A549 (cell line): ENCODE results near the gene CELF4. TPM values are rescaled to one million over a fixed set of nuclear protein-coding genes. Genes with fewer than 3 reads are reported as not detected.

Source experiments
- ATAC-seq, 2 experiments: fragments of 200-7000 bp in 1 of 2; fragments of >200 bp in 1 of 2; cut with Nextera tagmentation in 1 of 2; cut with Tn5 transposase in 1 of 2; 3 replicates each; pipeline versions ENCODE4 v1.8.0 to v1.9.1; 2018 to 2020; ENCODE audit warnings: mild to moderate bottlenecking in 1 of 2, moderate library complexity in 1 of 2
- CTCF ChIA-PET: fragments of 300-600 bp; sonication (Branson Sonifier 250); formaldehyde crosslinking; extraction: SDS; loops from one replicate; lab custom pipeline; 2021; ENCODE audit warnings: antibody characterized with exemption, inconsistent platforms; lab: Yijun Ruan, JAX
- POLR2A ChIA-PET: fragments of 350-600 bp; formaldehyde crosslinking; extraction: SDS; loops from one replicate; lab custom pipeline; 2021; ENCODE audit warnings: antibody characterized with exemption, inconsistent platforms; lab: Yijun Ruan, JAX
- DNase-seq, 2 experiments: peaks; one replicate each; pipeline versions ENCODE4 v3.0.0 to v3.0.0-alpha.2; 2011 to 2016; ENCODE audit warnings: low read depth in 1 of 2, low spot score in 1 of 2
- FAIRE-seq: peaks from 2 replicates; lab custom pipeline; 2011; peaks lifted over from hg19 to GRCh38; lab: Jason Lieb, UNC
- H3K27ac ChIP-seq, 2 experiments: fragments of >200 bp; sonication (Bioruptor Twin); formaldehyde crosslinking; 3 replicates each; pipeline ENCODE4 v1.5.1; 2016 to 2017
- H3K4me1 ChIP-seq: fragments of >200 bp; sonication (Bioruptor Twin); formaldehyde crosslinking; 3 replicates; pipeline ENCODE4 v1.6.1; 2016
- H3K4me2 ChIP-seq: fragments of >200 bp; sonication (Bioruptor Twin); formaldehyde crosslinking; 3 replicates; pipeline ENCODE4 v1.6.1; 2016
- H3K4me3 ChIP-seq: fragments of >200 bp; sonication (Bioruptor Twin); formaldehyde crosslinking; 3 replicates; pipeline ENCODE4 v1.5.1; 2016
- H3K9me3 ChIP-seq: fragments of >200 bp; sonication (Bioruptor Twin); formaldehyde crosslinking; 3 replicates; pipeline ENCODE4 v1.6.1; 2016
- CBX2 ChIP-seq: fragments of 200-600 bp; sonication (generic); IDR thresholded peaks from 2 replicates; pipeline ENCODE4 v1.6.1; 2016; ENCODE audit warnings: low read depth, mild to moderate bottlenecking, borderline replicate concordance
- CBX8 ChIP-seq: fragments of 200-600 bp; sonication (generic); IDR thresholded peaks from 2 replicates; pipeline ENCODE4 v1.6.1; 2016
- CEBPB ChIP-seq, 2 experiments: fragments of >200 bp in 1 of 2; sonication (Bioruptor Twin) in 1 of 2; formaldehyde crosslinking in 1 of 2; IDR thresholded peaks; 2 replicates each; pipeline ENCODE4 v1.6.1; 2012 to 2016
- CHD4 ChIP-seq: fragments of 200-600 bp; sonication (generic); IDR thresholded peaks from 2 replicates; pipeline ENCODE4 v1.6.1; 2016; ENCODE audit warnings: antibody characterized with exemption, mild to moderate bottlenecking, borderline replicate concordance
- EHMT2 ChIP-seq: fragments of 200-600 bp; sonication (generic); IDR thresholded peaks from 2 replicates; pipeline ENCODE4 v1.6.1; 2016; ENCODE audit warnings: antibody characterized with exemption, low read depth, mild to moderate bottlenecking, moderate library complexity
- FOSB ChIP-seq: fragments of 250-450 bp; sonication (Bioruptor Pico); IDR thresholded peaks from 2 replicates; pipeline ENCODE4 v1.5.0; 2020; ENCODE audit warnings: mild to moderate bottlenecking, moderate library complexity
- HDAC2 ChIP-seq: fragments of 200-600 bp; sonication (generic); IDR thresholded peaks from 2 replicates; pipeline ENCODE4 v1.6.1; 2016
- KDM5A ChIP-seq: fragments of 200-600 bp; sonication (generic); IDR thresholded peaks from 2 replicates; pipeline ENCODE4 v1.6.1; 2016; ENCODE audit warnings: antibody characterized with exemption, mild to moderate bottlenecking
- MYC ChIP-seq: IDR thresholded peaks from 2 replicates; pipeline ENCODE4 v1.6.1; 2012; ENCODE audit warnings: mild to moderate bottlenecking, inconsistent platforms, low read length, improper control_type of control experiment, borderline replicate concordance
- NFE2L2 ChIP-seq: fragments of 150-350 bp; conservative IDR thresholded peaks from 2 replicates; pipeline ENCODE4 v1.6.1; 2014; ENCODE audit warnings: low read length
- NR3C1 ChIP-seq: fragments of >200 bp; sonication (Bioruptor Twin); formaldehyde crosslinking; IDR thresholded peaks from 3 replicates; pipeline ENCODE4 v1.6.1; 2017
- POLR2AphosphoS2 ChIP-seq: conservative IDR thresholded peaks from 2 replicates; pipeline ENCODE4 v1.6.1; 2012; ENCODE audit warnings: low read length, improper control_type of control experiment, inconsistent platforms
- RAD21 ChIP-seq, 2 experiments: fragments of >200 bp in 1 of 2; sonication (Bioruptor Twin) in 1 of 2; formaldehyde crosslinking in 1 of 2; IDR thresholded peaks in 1 of 2; conservative IDR thresholded peaks in 1 of 2; 2 replicates in 1 of 2; 3 replicates in 1 of 2; pipeline ENCODE4 v1.6.1; 2012 to 2018; ENCODE audit warnings: inconsistent platforms in 1 of 2
- RARB ChIP-seq: fragments of 250-450 bp; sonication (Bioruptor Pico); IDR thresholded peaks from 2 replicates; pipeline ENCODE4 v1.8.0; 2021; ENCODE audit warnings: mild to moderate bottlenecking, moderate library complexity
- RFX5 ChIP-seq: fragments of 450-650 bp; IDR thresholded peaks from 2 replicates; pipeline ENCODE4 v1.7.1; 2014; ENCODE audit warnings: antibody characterized with exemption, mild to moderate bottlenecking, moderate library complexity
- SMC3 ChIP-seq: fragments of >200 bp; sonication (Bioruptor Twin); formaldehyde crosslinking; IDR thresholded peaks from 3 replicates; pipeline ENCODE4 v1.6.1; 2018; ENCODE audit warnings: inconsistent platforms
- TFCP2L1 ChIP-seq: fragments of 250-450 bp; sonication (Bioruptor Pico); IDR thresholded peaks from 2 replicates; pipeline ENCODE4 v1.5.0; 2021; ENCODE audit warnings: mild to moderate bottlenecking
- WGBS: methylation state at CpG from one replicate; pipeline ENCODE4 v1.1.6; 2017; ENCODE audit errors: missing lambda C conversion rate; 5-methylcytosine and 5-hydroxymethylcytosine counted together
- polyA plus RNA-seq, 4 experiments: library from polyadenylated mRNA; depleted of rRNA in 3 of 4; stranded (reverse); fragments of >200 nt; fragmentation: RNase III in 1 of 4; extraction: RNeasy Plus Mini Kit Qiagen cat#74134 plus additional on column Dnase treatment in 1 of 4; gene quantifications; 2 replicates in 3 of 4; 3 replicates in 1 of 4; pipeline ENCODE4 v1.2.3, GENCODE V29; 2011 to 2017
- TF ChIP-seq, protein P1 (sequence below): fragments of >200 bp; sonication (Bioruptor Twin); formaldehyde crosslinking; IDR thresholded peaks from 3 replicates; pipeline ENCODE4 v1.5.1; 2016
- TF ChIP-seq, protein P2 (sequence below): fragments of 450-650 bp; IDR thresholded peaks from 2 replicates; pipeline ENCODE4 v1.6.1; 2014; ENCODE audit warnings: antibody characterized with exemption
- TF ChIP-seq, protein P3 (sequence below): fragments of 150-350 bp; IDR thresholded peaks from 2 replicates; pipeline ENCODE4 v1.6.1; 2014; ENCODE audit warnings: low read depth, mild to moderate bottlenecking, low read length
- TF ChIP-seq, protein P4 (sequence below): fragments of 250-450 bp; sonication (Bioruptor Pico); IDR thresholded peaks from 2 replicates; pipeline ENCODE4 v1.5.0; 2020; ENCODE audit warnings: low read depth, mild to moderate bottlenecking, moderate library complexity
- TF ChIP-seq, protein P5 (sequence below): fragments of 200-600 bp; sonication (generic); IDR thresholded peaks from 2 replicates; pipeline ENCODE4 v1.6.1; 2016; ENCODE audit warnings: antibody characterized with exemption, mild to moderate bottlenecking, moderate library complexity

The CELF4 gene
- polyA plus RNA-seq, 2 of the 4 experiments (the other 2 are of a cell fraction), result 0.08 TPM; not detected in 1

DNA sequence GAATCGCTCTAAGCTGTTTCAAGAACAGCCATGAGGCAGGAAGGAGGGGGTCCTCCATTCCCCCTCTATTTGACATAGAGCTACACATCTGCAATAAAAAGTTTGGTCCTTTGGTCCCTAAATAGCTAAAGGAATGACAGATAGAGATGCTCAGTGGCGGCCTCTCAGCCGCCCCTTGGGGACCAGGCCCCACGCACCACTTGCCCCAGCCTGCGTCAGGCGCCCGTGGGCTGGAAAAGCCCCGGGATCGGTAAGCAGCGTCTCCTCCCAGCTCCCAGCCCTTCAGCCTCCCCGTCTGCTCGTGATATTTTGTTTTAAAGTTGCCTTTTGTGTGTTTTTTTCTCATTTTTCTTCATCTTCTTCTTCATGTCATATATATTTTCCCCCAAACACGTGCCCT, 321.0 kb downstream of the CELF4 start:
- FAIRE-seq, result no peak
- TF ChIP-seq, protein P1, sequence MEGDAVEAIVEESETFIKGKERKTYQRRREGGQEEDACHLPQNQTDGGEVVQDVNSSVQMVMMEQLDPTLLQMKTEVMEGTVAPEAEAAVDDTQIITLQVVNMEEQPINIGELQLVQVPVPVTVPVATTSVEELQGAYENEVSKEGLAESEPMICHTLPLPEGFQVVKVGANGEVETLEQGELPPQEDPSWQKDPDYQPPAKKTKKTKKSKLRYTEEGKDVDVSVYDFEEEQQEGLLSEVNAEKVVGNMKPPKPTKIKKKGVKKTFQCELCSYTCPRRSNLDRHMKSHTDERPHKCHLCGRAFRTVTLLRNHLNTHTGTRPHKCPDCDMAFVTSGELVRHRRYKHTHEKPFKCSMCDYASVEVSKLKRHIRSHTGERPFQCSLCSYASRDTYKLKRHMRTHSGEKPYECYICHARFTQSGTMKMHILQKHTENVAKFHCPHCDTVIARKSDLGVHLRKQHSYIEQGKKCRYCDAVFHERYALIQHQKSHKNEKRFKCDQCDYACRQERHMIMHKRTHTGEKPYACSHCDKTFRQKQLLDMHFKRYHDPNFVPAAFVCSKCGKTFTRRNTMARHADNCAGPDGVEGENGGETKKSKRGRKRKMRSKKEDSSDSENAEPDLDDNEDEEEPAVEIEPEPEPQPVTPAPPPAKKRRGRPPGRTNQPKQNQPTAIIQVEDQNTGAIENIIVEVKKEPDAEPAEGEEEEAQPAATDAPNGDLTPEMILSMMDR, result no peak
- TF ChIP-seq CHD4, result no peak
- Histone ChIP-seq H3K27ac (no peak overlapping the region), H3K4me1 (no peaks in the 10 kb centered on the region), H3K4me3 (no peak overlapping the region), H3K9me3 (no peaks in the 10 kb centered on the region), H3K4me2 (no peak overlapping the region)
- WGBS, result 70% methylated on average over 13 of the region's 13 CpGs
- CTCF ChIA-PET, result interaction anchor here (1.2 kb wide), 1 partner anchor 77 kb away, joined by 4 read pairs; no protein-coding TSS in a partner anchor
- POLR2A ChIA-PET, result no interaction called here
- no peak for DNase-seq
- ATAC-seq, result no peak

DNA sequence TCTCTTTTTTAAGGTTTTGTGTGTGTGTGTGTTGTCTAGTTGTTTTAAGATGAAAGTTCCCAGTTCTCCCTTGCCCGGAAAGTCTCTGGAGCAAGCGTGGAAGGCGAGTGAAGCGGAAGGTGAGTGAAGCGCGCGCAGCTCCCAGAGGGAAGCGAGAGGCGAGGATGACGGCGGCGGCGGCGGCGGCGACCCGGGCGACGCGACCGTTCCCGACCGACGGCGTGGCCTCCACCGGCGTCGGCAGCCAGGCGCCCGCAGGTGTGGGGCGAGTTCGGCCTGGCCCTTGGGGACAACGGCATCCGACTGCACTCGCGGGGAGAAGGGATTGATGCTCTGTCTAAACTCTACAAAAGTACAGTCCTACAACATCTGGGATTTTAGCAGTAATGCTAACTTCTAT, 321.9 kb downstream of the CELF4 start:
- no peak for DNase-seq
- TF ChIP-seq, protein P2, sequence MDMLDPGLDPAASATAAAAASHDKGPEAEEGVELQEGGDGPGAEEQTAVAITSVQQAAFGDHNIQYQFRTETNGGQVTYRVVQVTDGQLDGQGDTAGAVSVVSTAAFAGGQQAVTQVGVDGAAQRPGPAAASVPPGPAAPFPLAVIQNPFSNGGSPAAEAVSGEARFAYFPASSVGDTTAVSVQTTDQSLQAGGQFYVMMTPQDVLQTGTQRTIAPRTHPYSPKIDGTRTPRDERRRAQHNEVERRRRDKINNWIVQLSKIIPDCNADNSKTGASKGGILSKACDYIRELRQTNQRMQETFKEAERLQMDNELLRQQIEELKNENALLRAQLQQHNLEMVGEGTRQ, result no peak
- no peak for TF ChIP-seq CBX8
- TF ChIP-seq CBX2, result no peak
- TF ChIP-seq RARB, result no peak
- TF ChIP-seq, protein P3, sequence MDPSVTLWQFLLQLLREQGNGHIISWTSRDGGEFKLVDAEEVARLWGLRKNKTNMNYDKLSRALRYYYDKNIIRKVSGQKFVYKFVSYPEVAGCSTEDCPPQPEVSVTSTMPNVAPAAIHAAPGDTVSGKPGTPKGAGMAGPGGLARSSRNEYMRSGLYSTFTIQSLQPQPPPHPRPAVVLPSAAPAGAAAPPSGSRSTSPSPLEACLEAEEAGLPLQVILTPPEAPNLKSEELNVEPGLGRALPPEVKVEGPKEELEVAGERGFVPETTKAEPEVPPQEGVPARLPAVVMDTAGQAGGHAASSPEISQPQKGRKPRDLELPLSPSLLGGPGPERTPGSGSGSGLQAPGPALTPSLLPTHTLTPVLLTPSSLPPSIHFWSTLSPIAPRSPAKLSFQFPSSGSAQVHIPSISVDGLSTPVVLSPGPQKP, result no peak
- no peak for TF ChIP-seq RFX5
- no peak for TF ChIP-seq NFE2L2
- no peak for TF ChIP-seq TFCP2L1 (CRISPR knock-in tag)
- TF ChIP-seq EHMT2, result no peak
- no peak for TF ChIP-seq MYC
- no peak for TF ChIP-seq POLR2AphosphoS2
- TF ChIP-seq NR3C1, result no peak
- no peak for FAIRE-seq
- H3K9me3 ChIP-seq, result no peaks in the 10 kb centered on the region
- no peak for ATAC-seq
- no peaks in the 10 kb centered on the region for H3K4me1 ChIP-seq
- H3K4me2 ChIP-seq, result no peak overlapping the region
- ChIA-PET CTCF (no interaction called here), POLR2A (no interaction called here)
- WGBS, result 91% methylated on average over 34 of the region's 36 CpGs
- H3K4me3 ChIP-seq, result no peak overlapping the region
- H3K27ac ChIP-seq, result no peak overlapping the region

DNA sequence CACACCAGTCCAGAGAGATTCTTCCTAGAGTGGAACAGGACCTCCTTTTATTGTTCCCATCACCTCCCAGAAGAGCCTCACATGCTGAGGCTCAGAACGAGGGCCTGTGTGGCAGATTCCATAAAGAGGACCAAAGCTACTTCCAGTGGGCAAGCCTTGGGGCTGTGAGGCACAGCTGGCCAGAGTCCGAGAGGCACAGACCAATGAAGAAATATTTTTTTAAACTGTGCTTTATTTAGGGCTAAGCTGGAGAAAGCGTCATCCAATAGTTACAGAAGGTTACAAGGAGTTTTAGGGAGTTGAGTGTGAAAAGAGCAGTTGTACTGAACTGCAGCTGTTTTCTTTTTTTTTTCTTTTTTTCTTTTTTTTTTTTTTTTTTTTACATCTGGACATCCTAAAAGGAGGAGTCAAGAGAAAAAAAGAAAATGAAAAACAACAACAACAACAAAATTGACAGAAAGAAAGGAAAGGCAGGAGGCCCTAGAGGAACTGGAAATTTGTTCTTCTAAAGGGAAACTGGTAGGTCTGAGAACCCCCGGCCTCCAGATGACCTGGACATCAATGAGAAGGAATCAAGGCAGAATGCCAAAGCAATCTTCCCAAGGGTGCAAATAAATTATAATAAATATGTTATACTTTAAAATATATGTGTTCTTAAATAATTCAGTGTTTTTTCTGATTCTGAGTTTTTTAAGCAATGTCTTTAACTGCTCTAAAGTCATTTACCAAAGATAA, 322.6 kb downstream of the CELF4 start:
- Histone ChIP-seq H3K4me1 (no peaks in the 10 kb centered on the region), H3K27ac (no peak overlapping the region), H3K9me3 (no peaks in the 10 kb centered on the region), H3K4me3 (no peak overlapping the region), H3K4me2 (no peak overlapping the region)
- WGBS, result 62% methylated on average over 4 of the region's 4 CpGs
- ChIA-PET CTCF (interaction anchor here (0.7 kb wide), 1 partner anchor 202 kb away, joined by 3 read pairs; no protein-coding TSS in a partner anchor), POLR2A (no interaction called here)
- no peak for TF ChIP-seq RAD21 (conservative IDR thresholded peaks at IDR 0.05 in 1 of 2, IDR thresholded peaks at IDR 0.05 in 1 of 2)
- no peak for TF ChIP-seq KDM5A
- TF ChIP-seq, protein P4, sequence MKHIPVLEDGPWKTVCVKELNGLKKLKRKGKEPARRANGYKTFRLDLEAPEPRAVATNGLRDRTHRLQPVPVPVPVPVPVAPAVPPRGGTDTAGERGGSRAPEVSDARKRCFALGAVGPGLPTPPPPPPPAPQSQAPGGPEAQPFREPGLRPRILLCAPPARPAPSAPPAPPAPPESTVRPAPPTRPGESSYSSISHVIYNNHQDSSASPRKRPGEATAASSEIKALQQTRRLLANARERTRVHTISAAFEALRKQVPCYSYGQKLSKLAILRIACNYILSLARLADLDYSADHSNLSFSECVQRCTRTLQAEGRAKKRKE (CRISPR knock-in tag), result no peak
- TF ChIP-seq TFCP2L1 (CRISPR knock-in tag), result no peak
- TF ChIP-seq FOSB (CRISPR knock-in tag), result no peak
- no peak for TF ChIP-seq CEBPB (IDR thresholded peaks at IDR 0.05)
- no peak for TF ChIP-seq SMC3
- TF ChIP-seq, protein P5, sequence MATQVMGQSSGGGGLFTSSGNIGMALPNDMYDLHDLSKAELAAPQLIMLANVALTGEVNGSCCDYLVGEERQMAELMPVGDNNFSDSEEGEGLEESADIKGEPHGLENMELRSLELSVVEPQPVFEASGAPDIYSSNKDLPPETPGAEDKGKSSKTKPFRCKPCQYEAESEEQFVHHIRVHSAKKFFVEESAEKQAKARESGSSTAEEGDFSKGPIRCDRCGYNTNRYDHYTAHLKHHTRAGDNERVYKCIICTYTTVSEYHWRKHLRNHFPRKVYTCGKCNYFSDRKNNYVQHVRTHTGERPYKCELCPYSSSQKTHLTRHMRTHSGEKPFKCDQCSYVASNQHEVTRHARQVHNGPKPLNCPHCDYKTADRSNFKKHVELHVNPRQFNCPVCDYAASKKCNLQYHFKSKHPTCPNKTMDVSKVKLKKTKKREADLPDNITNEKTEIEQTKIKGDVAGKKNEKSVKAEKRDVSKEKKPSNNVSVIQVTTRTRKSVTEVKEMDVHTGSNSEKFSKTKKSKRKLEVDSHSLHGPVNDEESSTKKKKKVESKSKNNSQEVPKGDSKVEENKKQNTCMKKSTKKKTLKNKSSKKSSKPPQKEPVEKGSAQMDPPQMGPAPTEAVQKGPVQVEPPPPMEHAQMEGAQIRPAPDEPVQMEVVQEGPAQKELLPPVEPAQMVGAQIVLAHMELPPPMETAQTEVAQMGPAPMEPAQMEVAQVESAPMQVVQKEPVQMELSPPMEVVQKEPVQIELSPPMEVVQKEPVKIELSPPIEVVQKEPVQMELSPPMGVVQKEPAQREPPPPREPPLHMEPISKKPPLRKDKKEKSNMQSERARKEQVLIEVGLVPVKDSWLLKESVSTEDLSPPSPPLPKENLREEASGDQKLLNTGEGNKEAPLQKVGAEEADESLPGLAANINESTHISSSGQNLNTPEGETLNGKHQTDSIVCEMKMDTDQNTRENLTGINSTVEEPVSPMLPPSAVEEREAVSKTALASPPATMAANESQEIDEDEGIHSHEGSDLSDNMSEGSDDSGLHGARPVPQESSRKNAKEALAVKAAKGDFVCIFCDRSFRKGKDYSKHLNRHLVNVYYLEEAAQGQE, result no peak
- no peak for TF ChIP-seq CBX8
- no peak for TF ChIP-seq HDAC2
- FAIRE-seq (no peak), DNase-seq (no peak), ATAC-seq (no peak)
